Omental fat pad (tissue), 4 donors: ENCODE data around the gene PITPNC1. TPM values are rescaled to one million over a fixed set of nuclear protein-coding genes. Genes with fewer than 3 reads are reported as not detected.
"Not testable (repeated sequence)": the region's sequence is repeated elsewhere in the genome, so short reads cannot be mapped to it uniquely, and the experiment has no call there.

Experiments used
- ATAC-seq: fragments of 150-250 bp; one replicate; pipeline ENCODE4 v1.9.1; 2016; ENCODE audit warnings: mild to moderate bottlenecking, moderate library complexity; ENCODE audit not compliant: low FRiP score
- DNase-seq: peaks from one replicate; pipeline ENCODE4 v3.0.0-alpha.2; 2019; ENCODE audit warnings: low spot score
- CTCF ChIP-seq, 3 donors: fragments of 450-650 bp; IDR thresholded peaks; one replicate each; pipeline ENCODE4 v1.5.1; 2016 to 2017; ENCODE audit warnings: antibody characterized with exemption in 3 of 3, mild to moderate bottlenecking in 3 of 3, moderate library complexity in 2 of 3
- total RNA-seq, 4 donors: library from RNA; depleted of rRNA; stranded (reverse); fragments of >200 nt; gene quantifications; one replicate each; pipeline ENCODE4 v1.1.0, GENCODE V29; 2016

The PITPNC1 gene
- total RNA-seq, 4 donors from 2014 or later = 22.6 to 53.4 (median 35.0) TPM

- no peak for TF ChIP-seq CTCF (IDR thresholded peaks at IDR 0.05)
- ATAC-seq (no peak), DNase-seq (no peak)
Observed at GRCh38 chr17:67638871-67639270, 261.8 kb downstream of the PITPNC1 start.

- TF ChIP-seq CTCF (IDR thresholded peaks at IDR 0.05) = no peak
- no peak for ATAC-seq
- no peak for DNase-seq
Observed at GRCh38 chr17:67639555-67639954, 262.5 kb downstream of the PITPNC1 start.

- ATAC-seq (no peak), DNase-seq (no peak)
- TF ChIP-seq CTCF (IDR thresholded peaks at IDR 0.05) = no peak
Observed at GRCh38 chr17:67639979-67640378, 262.9 kb downstream of the PITPNC1 start.

GRCh38 chr17:67642488-67642887 is 265.4 kb downstream of the PITPNC1 start:
- DNase-seq (no peak), ATAC-seq (no peak)
- TF ChIP-seq CTCF (IDR thresholded peaks at IDR 0.05) = no peak

- TF ChIP-seq CTCF (IDR thresholded peaks at IDR 0.05) = no peak
- no peak for ATAC-seq
Observed at GRCh38 chr17:67644061-67644460, 267.0 kb downstream of the PITPNC1 start.

GRCh38 chr17:67645195-67645594 is 268.1 kb downstream of the PITPNC1 start:
- not testable (repeated sequence) for DNase-seq, ATAC-seq

More at GRCh38 chr17:67644061-67644460, 267.0 kb downstream of the PITPNC1 start:
- DNase-seq = no peak

- ATAC-seq (no peak), DNase-seq (no peak)
- no peak for TF ChIP-seq CTCF (IDR thresholded peaks at IDR 0.05)
Observed at GRCh38 chr17:67646472-67646871, 269.4 kb downstream of the PITPNC1 start.

GRCh38 chr17:67647482-67647881 is 270.4 kb downstream of the PITPNC1 start:
- no peak for TF ChIP-seq CTCF (IDR thresholded peaks at IDR 0.05)
- DNase-seq (no peak), ATAC-seq (no peak)
